H9 (cell line): ENCODE measurements around the gene CYB5B. TPM values are rescaled to one million over a fixed set of nuclear protein-coding genes. Genes with fewer than 3 reads are reported as not detected.

Experiments used
- DNase-seq: peaks from one replicate; pipeline ENCODE4 v3.0.0-alpha.2; 2017
- H2AFZ ChIP-seq: one replicate; pipeline ENCODE4 v1.6.1; 2013; ENCODE audit warnings: mild to moderate bottlenecking, low read length, control low read depth, moderate library complexity
- H2AK5ac ChIP-seq: 2 replicates; pipeline ENCODE4 v1.6.1; 2013; ENCODE audit warnings: low read length, control low read depth, mixed read lengths; ENCODE audit not compliant: insufficient read length
- H2BK120ac ChIP-seq: one replicate; pipeline ENCODE4 v1.6.1; 2013; ENCODE audit warnings: low read depth, mild to moderate bottlenecking, low read length, control low read depth, inconsistent platforms; ENCODE audit not compliant: poor library complexity, severe bottlenecking
- H2BK12ac ChIP-seq: 2 replicates; pipeline ENCODE4 v1.6.1; 2013; ENCODE audit warnings: low read length, control low read depth, mixed read lengths, low read depth; ENCODE audit not compliant: insufficient read length
- H2BK15ac ChIP-seq: 2 replicates; pipeline ENCODE4 v1.6.1; 2013; ENCODE audit warnings: low read depth, low read length, control low read depth
- H2BK20ac ChIP-seq: one replicate; pipeline ENCODE4 v1.6.1; 2013; ENCODE audit warnings: low read depth, mild to moderate bottlenecking, low read length, control low read depth, inconsistent platforms; ENCODE audit not compliant: poor library complexity, severe bottlenecking
- H2BK5ac ChIP-seq: 2 replicates; pipeline ENCODE4 v1.6.1; 2013; ENCODE audit warnings: low read length, control low read depth, mixed read lengths; ENCODE audit not compliant: insufficient read length
- H3K14ac ChIP-seq: 2 replicates; pipeline ENCODE4 v1.6.1; 2013; ENCODE audit warnings: low read length, control low read depth; ENCODE audit not compliant: insufficient read depth
- H3K18ac ChIP-seq: 2 replicates; pipeline ENCODE4 v1.6.1; 2013; ENCODE audit warnings: low read depth, mild to moderate bottlenecking, mixed read lengths, low read length, control low read depth; ENCODE audit not compliant: insufficient read length
- H3K23ac ChIP-seq: 2 replicates; pipeline ENCODE4 v1.6.1; 2013; ENCODE audit warnings: low read length, control low read depth, mixed read lengths, low read depth; ENCODE audit not compliant: insufficient read length
- H3K23me2 ChIP-seq: 2 replicates; pipeline ENCODE4 v1.6.1; 2013; ENCODE audit warnings: low read depth, mild to moderate bottlenecking, mixed read lengths, low read length, control low read depth; ENCODE audit not compliant: insufficient read length, poor library complexity, severe bottlenecking
- H3K27ac ChIP-seq: 2 replicates; pipeline ENCODE4 v1.5.1; 2013; ENCODE audit warnings: low read length, control low read depth, mixed read lengths, low read depth; ENCODE audit not compliant: insufficient read length
- H3K27me3 ChIP-seq: 2 replicates; pipeline ENCODE4 v1.6.1; 2013; ENCODE audit warnings: low read length, control low read depth, inconsistent platforms; ENCODE audit not compliant: insufficient read depth
- H3K4ac ChIP-seq: 2 replicates; pipeline ENCODE4 v1.6.1; 2013; ENCODE audit warnings: low read depth, mild to moderate bottlenecking, control low read depth, inconsistent platforms, low read length, moderate library complexity
- H3K4me1 ChIP-seq: 2 replicates; pipeline ENCODE4 v1.6.1; 2013; ENCODE audit warnings: low read length, control low read depth, inconsistent platforms; ENCODE audit not compliant: insufficient read depth
- H3K4me2 ChIP-seq: 2 replicates; pipeline ENCODE4 v1.6.1; 2013; ENCODE audit warnings: low read length, control low read depth, mixed read lengths; ENCODE audit not compliant: insufficient read length, insufficient read depth
- H3K56ac ChIP-seq: 2 replicates; pipeline ENCODE4 v1.6.1; 2013; ENCODE audit warnings: low read depth, mild to moderate bottlenecking, mixed read lengths, low read length, control low read depth; ENCODE audit not compliant: insufficient read length
- H3K79me1 ChIP-seq: 2 replicates; pipeline ENCODE4 v1.6.1; 2013; ENCODE audit warnings: low read depth, mild to moderate bottlenecking, moderate library complexity, low read length, control low read depth, inconsistent platforms; ENCODE audit not compliant: insufficient read depth, poor library complexity, severe bottlenecking
- H3K79me2 ChIP-seq: 2 replicates; pipeline ENCODE4 v1.6.1; 2013; ENCODE audit warnings: low read length, control low read depth, inconsistent platforms; ENCODE audit not compliant: insufficient read depth
- H3K9ac ChIP-seq: 2 replicates; pipeline ENCODE4 v1.6.1; 2013; ENCODE audit warnings: low read length, control low read depth, mixed read lengths; ENCODE audit not compliant: insufficient read length; ENCODE audit errors: extremely low read depth
- H3K9me3 ChIP-seq: one replicate; pipeline ENCODE4 v1.6.1; 2013; ENCODE audit warnings: low read depth, low read length, inconsistent platforms; ENCODE audit not compliant: control insufficient read depth
- H3T11ph ChIP-seq: one replicate; pipeline ENCODE4 v1.6.1; 2013; ENCODE audit warnings: mild to moderate bottlenecking, low read length, control low read depth, inconsistent platforms
- H4K20me1 ChIP-seq: one replicate; pipeline ENCODE4 v1.6.1; 2013; ENCODE audit not compliant: control insufficient read depth, insufficient read length, insufficient read depth
- H4K5ac ChIP-seq: 2 replicates; pipeline ENCODE4 v1.6.1; 2013; ENCODE audit warnings: low read depth, mild to moderate bottlenecking, mixed read lengths, low read length, control low read depth; ENCODE audit not compliant: insufficient read length
- H4K8ac ChIP-seq: replicated peaks from 2 replicates; pipeline ENCODE4 v1.6.1; 2013; ENCODE audit warnings: low read length, control low read depth, mixed read lengths, low read depth; ENCODE audit not compliant: insufficient read length
- H4K91ac ChIP-seq: 2 replicates; pipeline ENCODE4 v1.6.1; 2013; ENCODE audit warnings: low read depth, mild to moderate bottlenecking, moderate library complexity, mixed read lengths, low read length, control low read depth; ENCODE audit not compliant: insufficient read length
- H3K27ac Mint-ChIP-seq, 3 experiments: 2 replicates in 2 of 3; 3 replicates in 1 of 3; pipeline ENCODE4 v1.8.0; 2020 to 2021; ENCODE audit warnings: mixed read lengths in 3 of 3, mild to moderate bottlenecking in 1 of 3, moderate library complexity in 1 of 3
- H3K27me3 Mint-ChIP-seq: 2 replicates; pipeline ENCODE4 v1.8.0; 2021; ENCODE audit warnings: low read depth, mild to moderate bottlenecking, moderate library complexity, mixed read lengths
- H3K36me3 Mint-ChIP-seq, 3 experiments: 2 replicates in 2 of 3; 3 replicates in 1 of 3; pipeline ENCODE4 v1.8.0; 2020 to 2021; ENCODE audit warnings: low read depth in 3 of 3, mixed read lengths in 3 of 3; ENCODE audit not compliant: insufficient read depth in 1 of 3
- H3K4me1 Mint-ChIP-seq, 2 experiments: 2 replicates each; pipeline ENCODE4 v1.8.0; 2020; ENCODE audit warnings: mixed read lengths in 2 of 2
- H3K4me3 Mint-ChIP-seq, 2 experiments: 2 replicates in 1 of 2; 3 replicates in 1 of 2; pipeline ENCODE4 v1.8.0; 2020 to 2021; ENCODE audit warnings: mild to moderate bottlenecking in 2 of 2, mixed read lengths in 2 of 2, moderate library complexity in 1 of 2
- H3K9me3 Mint-ChIP-seq, 2 experiments: 2 replicates in 1 of 2; 3 replicates in 1 of 2; pipeline ENCODE4 v1.8.0; 2020; ENCODE audit warnings: mild to moderate bottlenecking in 2 of 2, mixed read lengths in 2 of 2, moderate library complexity in 1 of 2
- WGBS: extraction: QIAGEN DNeasy Blood & Tissue Kit; methylation state at CpG from one replicate; pipeline ENCODE4 v1.1.7; 2013; ENCODE audit warnings: missing lambda C conversion rate, low lambda C conversion rate, mixed read lengths; ENCODE audit not compliant: insufficient read length; ENCODE audit errors: extremely low coverage; 5-methylcytosine and 5-hydroxymethylcytosine counted together
- total RNA-seq: library from RNA; stranded (reverse); gene quantifications from 2 replicates; pipeline ENCODE4 v1.2.1, GENCODE V29; 2021
- TF ChIP-seq, protein P1 (sequence below): fragments of 200-600 bp; sonication (generic); conservative IDR thresholded peaks from 3 replicates; pipeline ENCODE4 v1.8.0; 2021; ENCODE audit warnings: antibody characterized with exemption, mild to moderate bottlenecking

Gene CYB5B
- total RNA-seq, 1 experiment from 2014 or later = 126 TPM

DNA sequence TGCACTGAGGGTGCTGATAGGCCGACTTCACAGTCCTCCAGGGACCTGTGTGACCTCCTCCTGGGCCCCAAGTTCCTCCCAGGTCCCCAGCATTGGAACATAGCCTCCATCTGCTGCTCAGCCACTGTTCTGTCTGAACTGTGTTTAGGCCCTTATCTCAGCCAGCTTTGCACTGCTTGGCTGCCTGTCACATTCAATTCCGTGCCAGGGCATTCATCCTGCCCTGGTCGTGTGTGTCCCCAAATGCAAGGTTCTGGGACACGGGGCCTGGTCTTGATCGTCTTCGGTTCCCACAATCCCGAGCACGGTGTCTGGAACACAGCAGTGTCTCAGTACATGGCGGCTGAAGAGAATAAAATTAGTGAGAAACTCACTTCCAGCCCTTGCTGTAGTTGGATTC, 71.4 kb downstream of the CYB5B start:
- H3K4me2 ChIP-seq = no peak overlapping the region
- TF ChIP-seq, protein P1, sequence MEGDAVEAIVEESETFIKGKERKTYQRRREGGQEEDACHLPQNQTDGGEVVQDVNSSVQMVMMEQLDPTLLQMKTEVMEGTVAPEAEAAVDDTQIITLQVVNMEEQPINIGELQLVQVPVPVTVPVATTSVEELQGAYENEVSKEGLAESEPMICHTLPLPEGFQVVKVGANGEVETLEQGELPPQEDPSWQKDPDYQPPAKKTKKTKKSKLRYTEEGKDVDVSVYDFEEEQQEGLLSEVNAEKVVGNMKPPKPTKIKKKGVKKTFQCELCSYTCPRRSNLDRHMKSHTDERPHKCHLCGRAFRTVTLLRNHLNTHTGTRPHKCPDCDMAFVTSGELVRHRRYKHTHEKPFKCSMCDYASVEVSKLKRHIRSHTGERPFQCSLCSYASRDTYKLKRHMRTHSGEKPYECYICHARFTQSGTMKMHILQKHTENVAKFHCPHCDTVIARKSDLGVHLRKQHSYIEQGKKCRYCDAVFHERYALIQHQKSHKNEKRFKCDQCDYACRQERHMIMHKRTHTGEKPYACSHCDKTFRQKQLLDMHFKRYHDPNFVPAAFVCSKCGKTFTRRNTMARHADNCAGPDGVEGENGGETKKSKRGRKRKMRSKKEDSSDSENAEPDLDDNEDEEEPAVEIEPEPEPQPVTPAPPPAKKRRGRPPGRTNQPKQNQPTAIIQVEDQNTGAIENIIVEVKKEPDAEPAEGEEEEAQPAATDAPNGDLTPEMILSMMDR = no peak
- no peak overlapping the region for H2BK20ac ChIP-seq
- H3K4ac ChIP-seq = no peak overlapping the region
- H2BK120ac ChIP-seq = no peak overlapping the region
- H3K9me3 ChIP-seq = no peaks in the 10 kb centered on the region
- H3T11ph ChIP-seq = no peak overlapping the region
- H3K79me1 ChIP-seq = no peaks in the 10 kb centered on the region
- H3K18ac ChIP-seq = no peak overlapping the region
- H3K4me3 Mint-ChIP-seq = no peak overlapping the region
- no peak overlapping the region for H2BK12ac ChIP-seq
- no peak overlapping the region for H4K5ac ChIP-seq
- H3K9ac ChIP-seq = no peak overlapping the region
- no peak overlapping the region for H3K23ac ChIP-seq
- no peak overlapping the region for H3K27ac Mint-ChIP-seq
- no peaks in the 10 kb centered on the region for H3K27me3 ChIP-seq
- peaks cover 11 to 22% of the 10 kb centered on the region in 2 experiments for H3K4me1 Mint-ChIP-seq
- no peaks in the 10 kb centered on the region for H3K4me1 ChIP-seq
- no peak overlapping the region for H2BK5ac ChIP-seq
- H3K36me3 Mint-ChIP-seq = no peaks in the 10 kb centered on the region
- no peak overlapping the region for H2AFZ ChIP-seq
- no peaks in the 10 kb centered on the region for H3K23me2 ChIP-seq
- no peak overlapping the region for H2AK5ac ChIP-seq
- H3K14ac ChIP-seq = no peak overlapping the region
- no peak overlapping the region for H4K8ac ChIP-seq
- H3K79me2 ChIP-seq = no peaks in the 10 kb centered on the region
- no peak overlapping the region for H3K27ac ChIP-seq
- no peak overlapping the region for H3K56ac ChIP-seq
- no peak for DNase-seq
- H4K91ac ChIP-seq = no peak overlapping the region
- H2BK15ac ChIP-seq = no peak overlapping the region
- H3K27me3 Mint-ChIP-seq = no peaks in the 10 kb centered on the region; the same call in 1 of the 2 replicates
- no peaks in the 10 kb centered on the region for H3K9me3 Mint-ChIP-seq
- no peaks in the 10 kb centered on the region for H4K20me1 ChIP-seq
- WGBS = no CpG with 5 or more reads among the region's 9 CpGs
